Large intestine (tissue), 3 donors: ENCODE data around the gene RHOD. TPM values are rescaled to one million over a fixed set of nuclear protein-coding genes. Genes with fewer than 3 reads are reported as not detected.

Experiments
- DNase-seq, 2 donors: peaks; one replicate each; pipeline versions ENCODE4 v3.0.0 to v3.0.0-alpha.2; 2013
- H3K27ac ChIP-seq: one replicate; pipeline ENCODE4 v1.5.1; 2013; ENCODE audit warnings: low read length
- H3K27me3 ChIP-seq: 2 replicates; pipeline ENCODE4 v1.6.1; 2013; ENCODE audit warnings: low read length; ENCODE audit not compliant: control insufficient read depth, insufficient read depth
- H3K36me3 ChIP-seq: 2 replicates; pipeline ENCODE4 v1.6.1; 2013; ENCODE audit warnings: low read length; ENCODE audit not compliant: control insufficient read depth, insufficient read depth
- H3K4me1 ChIP-seq: one replicate; pipeline ENCODE4 v1.6.1; 2013; ENCODE audit warnings: low read length; ENCODE audit not compliant: control insufficient read depth, insufficient read depth
- H3K4me3 ChIP-seq: one replicate; pipeline ENCODE4 v1.5.1; 2013; ENCODE audit warnings: low read length
- H3K9me3 ChIP-seq: one replicate; pipeline ENCODE4 v1.6.1; 2013; ENCODE audit warnings: mild to moderate bottlenecking, low read depth, low read length, moderate library complexity; ENCODE audit not compliant: control insufficient read depth
- WGBS: methylation state at CpG from one replicate; pipeline ENCODE4 v1.1.5; 2013; ENCODE audit warnings: low lambda C conversion rate; ENCODE audit not compliant: insufficient coverage; 5-methylcytosine and 5-hydroxymethylcytosine counted together
- polyA plus RNA-seq: library from polyadenylated mRNA; unstranded; fragments of 120-200 nt; gene quantifications from one replicate; pipeline ENCODE4 v1.2.1, GENCODE V29; 2013

Gene RHOD
- polyA plus RNA-seq, 1 donor = 22.9 TPM

GRCh38 chr11:67022961-67023956, 33.4 kb upstream of the RHOD start, which contains the start of gene SYT12:
SYT12 (plus strand) TSS chr11:67023134; CDS start chr11:67030145, 7,011 bp downstream.
- Histone ChIP-seq H3K9me3 (peaks cover 3% of the 10 kb centered on the region), H3K27me3 (peaks cover 37% of the 10 kb centered on the region), H3K4me1 (peaks cover 13% of the 10 kb centered on the region), H3K27ac (no peak within 1 kb of the TSS), H3K36me3 (no peaks in the 10 kb centered on the region), H3K4me3 (peak within 1 kb of the TSS; percentile 13)
- peak in 1 of 2 donors; percentile 17 for DNase-seq
- WGBS = no CpG with 5 or more reads among the region's 118 CpGs

DNA sequence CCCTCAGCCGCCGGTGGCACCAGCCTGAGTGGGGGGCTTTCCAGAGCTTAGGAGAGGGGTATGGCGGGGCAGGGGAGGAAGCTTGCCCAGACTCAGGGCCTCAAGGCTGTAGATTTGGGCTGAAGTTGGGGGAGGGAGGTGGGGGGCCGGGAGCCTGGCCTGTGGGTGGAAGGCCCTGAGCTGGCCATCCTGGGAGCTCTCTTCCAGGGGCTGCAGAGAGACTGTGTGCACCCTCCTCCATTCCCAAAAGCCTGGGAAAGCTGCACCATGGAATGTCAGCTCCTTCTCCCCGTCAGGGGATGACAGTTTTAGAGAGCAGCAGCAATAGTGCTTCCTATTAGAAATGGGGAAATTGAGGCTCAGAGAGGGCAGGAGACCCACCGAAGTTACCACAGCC, 32.7 kb upstream of the RHOD start:
- Histone ChIP-seq H3K27me3 (peaks cover 37% of the 10 kb centered on the region), H3K27ac (no peak overlapping the region), H3K4me1 (peaks cover 13% of the 10 kb centered on the region), H3K36me3 (no peaks in the 10 kb centered on the region), H3K4me3 (no peak overlapping the region), H3K9me3 (peaks cover 3% of the 10 kb centered on the region)
- DNase-seq = no peak
- WGBS = no CpG with 5 or more reads among the region's 6 CpGs

GRCh38 chr11:67024410-67024809, 32.2 kb upstream of the RHOD start:
- peaks cover 37% of the 10 kb centered on the region for H3K27me3 ChIP-seq
- H3K4me3 ChIP-seq = no peak overlapping the region

DNA sequence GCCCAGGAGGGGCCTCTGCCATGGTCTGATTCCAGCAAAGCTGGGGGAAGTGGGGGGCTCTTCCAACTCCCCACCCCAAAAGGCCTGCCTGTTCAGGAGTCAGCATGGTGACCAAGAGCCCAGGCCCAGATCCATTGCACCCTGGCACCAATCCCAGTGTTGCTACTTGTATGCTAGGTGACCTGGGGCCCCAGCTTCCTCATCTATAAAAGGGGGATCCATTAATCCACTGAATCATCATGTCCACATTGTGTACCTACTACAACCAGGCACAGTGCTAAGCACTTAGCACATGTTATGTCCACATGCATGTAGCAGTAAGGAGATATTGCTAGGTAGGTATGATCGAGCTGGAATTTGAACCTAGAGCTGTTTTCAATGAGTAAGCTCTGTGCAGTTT, 31.7 kb upstream of the RHOD start:
- Histone ChIP-seq H3K36me3 (no peaks in the 10 kb centered on the region), H3K9me3 (peaks cover 3% of the 10 kb centered on the region), H3K4me3 (no peak overlapping the region), H3K4me1 (peaks cover 13% of the 10 kb centered on the region), H3K27ac (no peak overlapping the region), H3K27me3 (peaks cover 37% of the 10 kb centered on the region)
- no peak for DNase-seq
- 100% methylated on average over 1 of the region's 1 CpG for WGBS

More at GRCh38 chr11:67024410-67024809, 32.2 kb upstream of the RHOD start:
- H3K9me3 ChIP-seq = peaks cover 3% of the 10 kb centered on the region
- no peak for DNase-seq
- no peaks in the 10 kb centered on the region for H3K36me3 ChIP-seq
- peaks cover 13% of the 10 kb centered on the region for H3K4me1 ChIP-seq
- H3K27ac ChIP-seq = no peak overlapping the region
- 60% methylated on average over 1 of the region's 5 CpGs for WGBS

DNA sequence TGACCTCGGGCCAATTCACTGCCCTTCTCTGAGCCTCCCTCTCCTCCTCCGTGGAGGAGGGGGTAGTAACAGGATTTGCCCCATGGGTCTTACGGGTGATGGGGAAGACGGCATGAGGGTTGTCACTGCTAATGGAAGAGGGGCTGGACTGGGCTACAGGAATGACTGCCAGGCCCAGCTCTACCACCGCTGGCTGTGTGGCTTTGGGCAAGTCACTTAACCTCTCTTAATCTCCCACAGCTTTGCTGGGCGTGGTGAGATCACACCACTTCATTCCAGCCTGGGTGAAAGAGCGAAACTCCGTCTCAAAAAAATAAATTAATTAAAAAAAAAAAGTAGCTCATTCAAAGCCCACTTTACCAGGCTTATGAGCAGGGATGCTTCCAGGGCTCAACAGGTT, 30.9 kb upstream of the RHOD start:
- Histone ChIP-seq H3K4me1 (peaks cover 13% of the 10 kb centered on the region), H3K36me3 (no peaks in the 10 kb centered on the region), H3K27me3 (peaks cover 38% of the 10 kb centered on the region), H3K9me3 (peaks cover 3% of the 10 kb centered on the region), H3K4me3 (no peak overlapping the region), H3K27ac (no peak overlapping the region)
- no CpG with 5 or more reads among the region's 8 CpGs for WGBS
- no peak for DNase-seq

DNA sequence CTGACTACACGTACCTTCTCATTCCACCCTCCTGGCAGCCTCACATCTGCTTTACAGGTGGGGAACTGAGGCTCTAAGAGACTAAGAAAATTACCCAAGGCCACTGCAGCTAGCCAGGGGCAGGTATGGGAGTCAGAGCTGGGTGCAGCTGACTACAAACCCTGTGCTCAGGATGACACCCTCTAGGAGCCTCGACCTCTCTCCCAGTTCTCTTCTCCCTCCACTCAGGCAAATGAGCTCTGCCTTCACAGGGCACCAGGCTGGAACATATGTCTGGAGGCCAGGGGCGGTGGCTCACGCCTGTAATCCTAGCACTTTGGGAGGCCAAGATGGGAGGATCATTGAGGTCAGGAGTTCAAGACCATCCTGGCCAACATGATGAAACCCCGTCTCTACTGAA, 29.7 kb upstream of the RHOD start:
- H3K27me3 ChIP-seq = peaks cover 45% of the 10 kb centered on the region
- no peak overlapping the region for H3K27ac ChIP-seq
- peaks cover 13% of the 10 kb centered on the region for H3K4me1 ChIP-seq
- no peak for DNase-seq
- no peaks in the 10 kb centered on the region for H3K36me3 ChIP-seq
- H3K4me3 ChIP-seq = no peak overlapping the region
- H3K9me3 ChIP-seq = peaks cover 3% of the 10 kb centered on the region
- no CpG with 5 or more reads among the region's 5 CpGs for WGBS

DNA sequence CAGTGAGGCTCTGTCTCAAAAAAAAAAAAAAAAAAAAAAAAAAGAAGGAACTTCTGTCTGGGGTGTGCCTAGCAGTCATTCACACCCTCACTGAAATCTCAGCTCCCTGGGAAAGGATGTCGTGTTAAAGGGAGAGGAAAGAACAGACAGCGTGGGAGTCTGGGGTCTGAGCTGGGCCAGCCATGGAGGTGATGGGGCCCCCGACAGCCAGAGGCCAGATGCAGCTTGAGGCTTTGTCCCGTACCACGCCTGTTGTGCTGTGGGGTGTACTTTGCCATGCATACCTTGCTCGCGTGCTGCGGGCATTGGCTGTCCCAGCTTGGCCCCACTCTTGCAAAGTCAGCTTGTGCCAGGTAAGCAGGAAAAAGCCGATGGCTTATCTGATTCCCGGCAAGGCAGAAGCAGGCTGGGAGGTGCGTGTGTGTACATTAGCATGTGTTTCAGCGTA, 29.1 kb upstream of the RHOD start:
- peak; percentile 16 to 19 for DNase-seq
- Histone ChIP-seq H3K36me3 (no peaks in the 10 kb centered on the region), H3K27me3 (peaks cover 40% of the 10 kb centered on the region), H3K4me1 (peaks cover 8% of the 10 kb centered on the region), H3K9me3 (peaks cover 3% of the 10 kb centered on the region), H3K27ac (no peak overlapping the region), H3K4me3 (no peak overlapping the region)
- no CpG with 5 or more reads among the region's 12 CpGs for WGBS

- peaks cover 34% of the 10 kb centered on the region for H3K27me3 ChIP-seq
- no peak overlapping the region for H3K4me3 ChIP-seq
- no peaks in the 10 kb centered on the region for H3K36me3 ChIP-seq
- H3K9me3 ChIP-seq = peaks cover 3% of the 10 kb centered on the region
- no peak for DNase-seq
- peaks cover 3% of the 10 kb centered on the region for H3K4me1 ChIP-seq
- no CpG with 5 or more reads among the region's 6 CpGs for WGBS
- H3K27ac ChIP-seq = no peak overlapping the region
These were observed 28.6 kb upstream of the RHOD start for GRCh38 chr11:67027943-67028542.

- Histone ChIP-seq H3K9me3 (no peaks in the 10 kb centered on the region), H3K4me3 (no peak overlapping the region), H3K27me3 (peaks cover 27% of the 10 kb centered on the region), H3K4me1 (no peaks in the 10 kb centered on the region), H3K27ac (no peak overlapping the region), H3K36me3 (no peaks in the 10 kb centered on the region)
- WGBS = no CpG with 5 or more reads among the region's 6 CpGs
- DNase-seq = no peak
These were observed 27.5 kb upstream of the RHOD start for GRCh38 chr11:67029146-67029545.

DNA sequence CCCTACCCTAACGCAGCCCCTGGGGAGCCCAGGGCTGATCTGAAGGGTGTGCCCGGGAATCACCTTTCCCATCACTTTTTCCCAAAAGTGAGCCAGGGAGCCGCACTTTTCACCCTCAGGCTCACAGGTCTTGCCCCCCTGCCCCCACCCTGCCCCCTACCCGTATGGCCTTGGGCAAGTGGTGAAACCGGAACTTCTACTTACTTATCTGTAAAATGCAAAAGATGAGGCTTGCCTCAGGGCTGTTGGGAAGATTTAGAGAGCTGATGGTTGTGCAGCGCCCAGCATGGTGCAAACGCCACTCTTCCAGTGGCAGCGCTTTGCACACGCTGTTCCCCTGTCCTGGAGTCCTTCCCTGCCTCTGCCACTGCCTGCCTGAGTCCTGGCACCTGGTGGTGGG, 25.7 kb upstream of the RHOD start:
- H3K4me1 ChIP-seq = no peaks in the 10 kb centered on the region
- no peaks in the 10 kb centered on the region for H3K9me3 ChIP-seq
- no peak for DNase-seq
- H3K27ac ChIP-seq = no peak overlapping the region
- H3K27me3 ChIP-seq = peaks cover 11% of the 10 kb centered on the region
- no peaks in the 10 kb centered on the region for H3K36me3 ChIP-seq
- no peak overlapping the region for H3K4me3 ChIP-seq
- WGBS = no CpG with 5 or more reads among the region's 9 CpGs
